K562 (cell line): Measurements from ENCODE around the gene STXBP6.

Source experiments
- ARNT ChIP-seq, 2 experiments: fragments of 450-650 bp; IDR thresholded peaks; 2 replicates each; pipeline ENCODE4 v1.6.1; 2016; ENCODE audit warnings: mild to moderate bottlenecking in 1 of 2
- ELF1 ChIP-seq: fragments of 200-800 bp; sonication (Bioruptor generic); IDR thresholded peaks from 2 replicates; pipeline ENCODE4 v1.6.1; 2016; ENCODE audit warnings: missing genetic modification characterization, missing compliant biosample characterization
- GABPA ChIP-seq: fragments of 200-800 bp; sonication (Bioruptor generic); conservative IDR thresholded peaks from 2 replicates; pipeline ENCODE4 v1.6.1; 2016; ENCODE audit warnings: low read depth, missing genetic modification characterization, missing compliant biosample characterization
- POLR2A ChIP-seq: fragments of 450-650 bp; conservative IDR thresholded peaks from 2 replicates; pipeline ENCODE4 v1.6.1; 2016
- RB1 ChIP-seq: fragments of 450-650 bp; IDR thresholded peaks from 2 replicates; pipeline ENCODE4 v1.6.1; 2017; ENCODE audit warnings: low read depth, mild to moderate bottlenecking
- RNF2 ChIP-seq: sonication (generic); IDR thresholded peaks from 2 replicates; pipeline ENCODE4 v1.6.1; 2016
- SUPT5H ChIP-seq: fragments of 450-650 bp; IDR thresholded peaks from 2 replicates; pipeline ENCODE4 v1.6.1; 2016
- TAF1 ChIP-seq: IDR thresholded peaks from 2 replicates; pipeline ENCODE4 v1.6.1; 2011; ENCODE audit warnings: mild to moderate bottlenecking, low read length, moderate library complexity; ENCODE audit not compliant: insufficient read depth, control insufficient read depth, severe bottlenecking; ENCODE audit errors: extremely low read depth
- TARDBP ChIP-seq: fragments of 450-650 bp; IDR thresholded peaks from 2 replicates; pipeline ENCODE4 v1.6.1; 2016
- TF ChIP-seq, protein P1 (sequence below): sonication (generic); formaldehyde crosslinking; IDR thresholded peaks from 2 replicates; pipeline ENCODE4 v1.5.0; 2020; ENCODE audit warnings: missing genetic modification reagents

GRCh38 chr14:24874514-24875202, 175.3 kb downstream of the STXBP6 start:
- TF ChIP-seq GABPA (tag) (no peak), ARNT (IDR thresholded peaks at IDR 0.05) (no peak), TARDBP (no peak), POLR2A (no peak), RNF2 (no peak), SUPT5H (no peak), ELF1 (no peak), RB1 (no peak), TAF1 (no peak)
- TF ChIP-seq, protein P1, sequence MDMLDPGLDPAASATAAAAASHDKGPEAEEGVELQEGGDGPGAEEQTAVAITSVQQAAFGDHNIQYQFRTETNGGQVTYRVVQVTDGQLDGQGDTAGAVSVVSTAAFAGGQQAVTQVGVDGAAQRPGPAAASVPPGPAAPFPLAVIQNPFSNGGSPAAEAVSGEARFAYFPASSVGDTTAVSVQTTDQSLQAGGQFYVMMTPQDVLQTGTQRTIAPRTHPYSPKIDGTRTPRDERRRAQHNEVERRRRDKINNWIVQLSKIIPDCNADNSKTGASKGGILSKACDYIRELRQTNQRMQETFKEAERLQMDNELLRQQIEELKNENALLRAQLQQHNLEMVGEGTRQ (CRISPR knock-in tag), result no peak
